ENCODE results near the gene RABGAP1L. TPM values are rescaled to one million over a fixed set of nuclear protein-coding genes. Genes with fewer than 3 reads are reported as not detected.
"Not testable (repeated sequence)": the region's sequence is repeated elsewhere in the genome, so short reads cannot be mapped to it uniquely, and the experiment has no call there.

The RABGAP1L gene
- total RNA-seq, 1 experiment from 2014 or later = 18.7 TPM

- DNase-seq (ENCODE audit: low read depth) = no peak
These were observed 268.7 kb downstream of the RABGAP1L start for GRCh38 chr1:174428033-174428432.

GRCh38 chr1:174428739-174429138, 269.4 kb downstream of the RABGAP1L start:
- no peak for DNase-seq (ENCODE audit: low read depth)

GRCh38 chr1:174433451-174433850, 274.1 kb downstream of the RABGAP1L start:
- DNase-seq (ENCODE audit: low read depth) = peak; percentile 28

GRCh38 chr1:174445351-174445750, 286.0 kb downstream of the RABGAP1L start:
- DNase-seq (ENCODE audit: low read depth) = no peak

GRCh38 chr1:174445817-174446216, 286.5 kb downstream of the RABGAP1L start:
- DNase-seq (ENCODE audit: low read depth) = no peak

- no peak for DNase-seq (ENCODE audit: low read depth)
These were observed 288.7 kb downstream of the RABGAP1L start, which contains the start of gene GPR52 for GRCh38 chr1:174447866-174448530. GPR52 (plus strand) TSS chr1:174447964; CDS start chr1:174448112, 148 bp downstream.

GRCh38 chr1:174448531-174448883, 289.2 kb downstream of the RABGAP1L start:
- no peak for DNase-seq (ENCODE audit: low read depth)

GRCh38 chr1:174448974-174449373, 289.7 kb downstream of the RABGAP1L start:
- DNase-seq (ENCODE audit: low read depth) = no peak

- DNase-seq (ENCODE audit: low read depth) = no peak
These were observed 292.1 kb downstream of the RABGAP1L start for GRCh38 chr1:174451408-174451807.

- no peak for DNase-seq (ENCODE audit: low read depth)
These were observed 306.5 kb downstream of the RABGAP1L start for GRCh38 chr1:174465855-174466254.

GRCh38 chr1:174466607-174467006, 307.3 kb downstream of the RABGAP1L start:
- DNase-seq (ENCODE audit: low read depth) = no peak

- DNase-seq (ENCODE audit: low read depth) = no peak
These were observed 309.7 kb downstream of the RABGAP1L start for GRCh38 chr1:174469052-174469451.

- DNase-seq (ENCODE audit: low read depth) = peak; percentile 3
These were observed 310.4 kb downstream of the RABGAP1L start for GRCh38 chr1:174469687-174470086.

- no peak for DNase-seq (ENCODE audit: low read depth)
These were observed 320.0 kb downstream of the RABGAP1L start for GRCh38 chr1:174479281-174479680.

- DNase-seq (ENCODE audit: low read depth) = no peak
These were observed 321.0 kb downstream of the RABGAP1L start for GRCh38 chr1:174480324-174480723.

GRCh38 chr1:174491606-174492005, 332.3 kb downstream of the RABGAP1L start:
- no peak for DNase-seq (ENCODE audit: low read depth)

- DNase-seq (ENCODE audit: low read depth) = no peak
These were observed 338.2 kb downstream of the RABGAP1L start for GRCh38 chr1:174497478-174497877.

- not testable (repeated sequence) for DNase-seq (ENCODE audit: low read depth)
These were observed 357.4 kb downstream of the RABGAP1L start for GRCh38 chr1:174516755-174517154.

- no peak for DNase-seq (ENCODE audit: low read depth)
These were observed 360.5 kb downstream of the RABGAP1L start for GRCh38 chr1:174519844-174520243.

GRCh38 chr1:174531751-174532150, 372.4 kb downstream of the RABGAP1L start:
- DNase-seq (ENCODE audit: low read depth) = no peak

- DNase-seq (ENCODE audit: low read depth) = peak; percentile 72
These were observed 375.5 kb downstream of the RABGAP1L start for GRCh38 chr1:174534789-174535188.

GRCh38 chr1:174535207-174535606, 375.9 kb downstream of the RABGAP1L start:
- no peak for DNase-seq (ENCODE audit: low read depth)

GRCh38 chr1:174543421-174543820, 384.1 kb downstream of the RABGAP1L start:
- DNase-seq (ENCODE audit: low read depth) = not testable (repeated sequence)

GRCh38 chr1:174550296-174550695, 391.0 kb downstream of the RABGAP1L start:
- DNase-seq (ENCODE audit: low read depth) = peak; percentile 54

Data from M059J (cell line).